GM23338 (cell line): Measurements from ENCODE around the gene KRTAP12-1.

ENCODE experiments used
- CTCF ChIP-seq, 2 experiments: fragments of 200-600 bp in 1 of 2; sonication (generic) in 1 of 2; conservative IDR thresholded peaks; 2 replicates each; pipeline versions ENCODE4 v1.5.1 to v1.6.1; 2016 to 2017; ENCODE audit warnings: antibody characterized with exemption in 2 of 2, low read depth in 2 of 2, mild to moderate bottlenecking in 2 of 2, moderate library complexity in 1 of 2
- EZH2phosphoT487 ChIP-seq: fragments of 200-600 bp; sonication (generic); IDR thresholded peaks from one replicate; pipeline ENCODE4 v1.8.1; 2018; ENCODE audit warnings: antibody characterized with exemption; ENCODE audit not compliant: unreplicated experiment
- REST ChIP-seq: IDR thresholded peaks from one replicate; pipeline ENCODE4 v1.6.1; 2018; ENCODE audit warnings: antibody characterized with exemption; ENCODE audit not compliant: unreplicated experiment
- ZNF331 ChIP-seq: fragments of 250-450 bp; sonication (Bioruptor Pico); IDR thresholded peaks from 2 replicates; pipeline ENCODE4 v1.5.0; 2020; ENCODE audit warnings: low read depth, mild to moderate bottlenecking, moderate library complexity

GRCh38 chr21:44710294-44710665 lies 28.3 kb upstream of the KRTAP12-1 start:
- no peak for TF ChIP-seq CTCF (conservative IDR thresholded peaks at IDR 0.05; ENCODE audit: low read depth in 2 of 2)
- no peak for TF ChIP-seq EZH2phosphoT487
- TF ChIP-seq REST = no peak
- TF ChIP-seq ZNF331 (CRISPR knock-in tag) = no peak
